ENCODE data around the gene PIK3CB. TPM values are rescaled to one million over a fixed set of nuclear protein-coding genes. Genes with fewer than 3 reads are reported as not detected.
"Not testable (repeated sequence)": the region's sequence is repeated elsewhere in the genome, so short reads cannot be mapped to it uniquely, and the experiment has no call there.

Gene PIK3CB
- total RNA-seq, 1 experiment from 2014 or later: 59.3 TPM

- no peak for DNase-seq
- CTCF ChIA-PET: no interaction called here
- intact Hi-C loops (cut with micrococcal nuclease; ENCODE audit: unreplicated experiment): no loop called here
- H3K36me3 Mint-ChIP-seq (ENCODE audit: insufficient read depth, unreplicated experiment): no peaks in the 10 kb centered on the region
- BruUV-seq (replicated peaks): no TSS peak
- H3K4me3 Mint-ChIP-seq (ENCODE audit: low read depth, unreplicated experiment): no peak overlapping the region
- no peak overlapping the region for H3K27ac Mint-ChIP-seq (ENCODE audit: unreplicated experiment)
- peaks cover 27% of the 10 kb centered on the region for H3K4me1 Mint-ChIP-seq (ENCODE audit: low read depth, unreplicated experiment)
- TF ChIP-seq CTCF (IDR thresholded peaks at IDR 0.05; ENCODE audit: unreplicated experiment): no peak
- H3K9me3 Mint-ChIP-seq (ENCODE audit: low read depth, unreplicated experiment): no peaks in the 10 kb centered on the region
- no peaks in the 10 kb centered on the region for H3K27me3 Mint-ChIP-seq (ENCODE audit: unreplicated experiment)
Observed at GRCh38 chr3:138806376-138807080, 28.2 kb downstream of the PIK3CB start.

GRCh38 chr3:138803006-138803653, 31.6 kb downstream of the PIK3CB start:
- Mint-ChIP-seq H3K27ac (ENCODE audit: unreplicated experiment) (no peak overlapping the region), H3K4me3 (ENCODE audit: low read depth, unreplicated experiment) (no peak overlapping the region), H3K9me3 (ENCODE audit: low read depth, unreplicated experiment) (no peaks in the 10 kb centered on the region), H3K4me1 (ENCODE audit: low read depth, unreplicated experiment) (peaks cover 16% of the 10 kb centered on the region), H3K36me3 (ENCODE audit: insufficient read depth, unreplicated experiment) (no peaks in the 10 kb centered on the region), H3K27me3 (ENCODE audit: unreplicated experiment) (no peaks in the 10 kb centered on the region)
- DNase-seq: no peak
- CTCF ChIA-PET: no interaction called here
- TF ChIP-seq CTCF (IDR thresholded peaks at IDR 0.05; ENCODE audit: unreplicated experiment): no peak
- intact Hi-C loops (cut with micrococcal nuclease; ENCODE audit: unreplicated experiment): no loop called here
- no TSS peak for BruUV-seq (replicated peaks)

- intact Hi-C loops (cut with micrococcal nuclease; ENCODE audit: unreplicated experiment); H3K27ac Mint-ChIP-seq (ENCODE audit: unreplicated experiment); H3K4me3 Mint-ChIP-seq (ENCODE audit: low read depth, unreplicated experiment); H3K9me3 Mint-ChIP-seq (ENCODE audit: low read depth, unreplicated experiment); BruUV-seq (replicated peaks); DNase-seq; H3K27me3 Mint-ChIP-seq (ENCODE audit: unreplicated experiment); H3K36me3 Mint-ChIP-seq (ENCODE audit: insufficient read depth, unreplicated experiment): not testable (repeated sequence)
- CTCF ChIA-PET: interaction anchor here (0.5 to 0.7 kb wide), 2 partner anchors 215 to 486 kb away, joined by 3 to 5 read pairs; no protein-coding TSS in a partner anchor
- peaks cover 16% of the 10 kb centered on the region for H3K4me1 Mint-ChIP-seq (ENCODE audit: low read depth, unreplicated experiment)
Observed at GRCh38 chr3:138802223-138802622, 32.5 kb downstream of the PIK3CB start.

- no peak overlapping the region for H3K4me3 Mint-ChIP-seq (ENCODE audit: low read depth, unreplicated experiment)
- no peak for TF ChIP-seq CTCF (IDR thresholded peaks at IDR 0.05; ENCODE audit: unreplicated experiment)
- no peak overlapping the region for H3K27ac Mint-ChIP-seq (ENCODE audit: unreplicated experiment)
- no TSS peak for BruUV-seq (replicated peaks)
- intact Hi-C loops (cut with micrococcal nuclease; ENCODE audit: unreplicated experiment): no loop called here
- peaks cover 16% of the 10 kb centered on the region for H3K4me1 Mint-ChIP-seq (ENCODE audit: low read depth, unreplicated experiment)
- CTCF ChIA-PET: interaction anchor here (0.7 kb wide), 2 partner anchors 10 to 487 kb away, joined by 5 to 8 read pairs; no protein-coding TSS in a partner anchor
- H3K36me3 Mint-ChIP-seq (ENCODE audit: insufficient read depth, unreplicated experiment): peaks cover 2% of the 10 kb centered on the region
- H3K9me3 Mint-ChIP-seq (ENCODE audit: low read depth, unreplicated experiment): peaks cover under 1% of the 10 kb centered on the region
- no peak for DNase-seq
- H3K27me3 Mint-ChIP-seq (ENCODE audit: unreplicated experiment): no peaks in the 10 kb centered on the region
Observed at GRCh38 chr3:138801792-138802191, 32.9 kb downstream of the PIK3CB start.

- peaks cover 16% of the 10 kb centered on the region for H3K4me1 Mint-ChIP-seq (ENCODE audit: low read depth, unreplicated experiment)
- H3K9me3 Mint-ChIP-seq (ENCODE audit: low read depth, unreplicated experiment): peaks cover 2% of the 10 kb centered on the region
- no peak overlapping the region for H3K4me3 Mint-ChIP-seq (ENCODE audit: low read depth, unreplicated experiment)
- TF ChIP-seq CTCF (IDR thresholded peaks at IDR 0.05; ENCODE audit: unreplicated experiment): no peak
- no peaks in the 10 kb centered on the region for H3K27me3 Mint-ChIP-seq (ENCODE audit: unreplicated experiment)
- CTCF ChIA-PET: no interaction called here
- intact Hi-C loops (cut with micrococcal nuclease; ENCODE audit: unreplicated experiment): no loop called here
- H3K36me3 Mint-ChIP-seq (ENCODE audit: insufficient read depth, unreplicated experiment): peaks cover 5% of the 10 kb centered on the region
- BruUV-seq (replicated peaks): no TSS peak
- no peak for DNase-seq
- no peak overlapping the region for H3K27ac Mint-ChIP-seq (ENCODE audit: unreplicated experiment)
Observed at GRCh38 chr3:138800248-138800647, 34.5 kb downstream of the PIK3CB start.

All from Calu3 (cell line).